ENCODE data around the gene DUSP1. TPM values are rescaled to one million over a fixed set of nuclear protein-coding genes. Genes with fewer than 3 reads are reported as not detected.

Gene DUSP1
- total and polyA plus RNA-seq, 2 of the 13 experiments (the other 11 are each of a cell fraction or from before 2014, with no cell fraction given) = 27.1 to 55.5 TPM

GRCh38 chr5:172775326-172776234, 4.6 kb upstream of the DUSP1 start (continued):
- no peak for TF ChIP-seq PRDM15 (CRISPR knock-in tag; IDR thresholded peaks at IDR 0.05)
- peak; percentile 100 for TF ChIP-seq ZMYM3 (CRISPR knock-in tag; IDR thresholded peaks at IDR 0.05)
- TF ChIP-seq MIER3 (CRISPR knock-in tag; IDR thresholded peaks at IDR 0.05; ENCODE audit: borderline replicate concordance) = peak; percentile 70; the same call in 1 of the 2 replicates
- peak; percentile 58 for TF ChIP-seq KAT8 (CRISPR knock-in tag; IDR thresholded peaks at IDR 0.05)
- 0 out of 2 replicates have a peak, but pooled peaks have one; percentile 28 for TF ChIP-seq ZNF816 (CRISPR knock-in tag; IDR thresholded peaks at IDR 0.05; ENCODE audit: borderline replicate concordance)
- TF ChIP-seq TFDP2 (CRISPR knock-in tag; IDR thresholded peaks at IDR 0.05) = 0 out of 2 replicates have a peak, but pooled peaks have one; percentile 20
- TF ChIP-seq MIER2 (CRISPR knock-in tag; IDR thresholded peaks at IDR 0.05) = peak; percentile 50; the same call in 1 of the 2 replicates
- TF ChIP-seq POLR2AphosphoS2 (IDR thresholded peaks at IDR 0.05; ENCODE audit: low read depth, low read length) = no peak
- no peak for TF ChIP-seq ATRX (CRISPR knock-in tag; IDR thresholded peaks at IDR 0.05; ENCODE audit: borderline replicate concordance)
- TF ChIP-seq WIZ (CRISPR knock-in tag; IDR thresholded peaks at IDR 0.05) = no peak
